ENCODE results near the gene NKX2-3.

The NKX2-3 gene

GRCh38 chr10:99534939-99535763 lies 2.4 kb downstream of the NKX2-3 start:
- peak overlapping the region; percentile 70 for H3K4me3 ChIP-seq (ENCODE audit: low read depth, low read length)
- H3K36me3 ChIP-seq (ENCODE audit: control insufficient read depth in 1 of 2, insufficient read depth in 2 of 2, low read length in 2 of 2) = no peaks in the 10 kb centered on the region
- peaks cover 35 to 50% of the 10 kb centered on the region in 2 experiments for H3K4me1 ChIP-seq (ENCODE audit: control insufficient read depth in 1 of 2, insufficient read depth in 2 of 2, low read length in 2 of 2)
- no peak overlapping the region for H4K12ac ChIP-seq (ENCODE audit: low read depth, low read length)
- peak; percentile 46 to 66 for DNase-seq
- no CpG with 5 or more reads among the region's 100 CpGs for WGBS (ENCODE audit: extremely low coverage, insufficient coverage, insufficient read length)
- H3K18ac ChIP-seq (ENCODE audit: low read length) = peak overlapping the region; percentile 63
- peaks cover 6% of the 10 kb centered on the region for H3K79me2 ChIP-seq (ENCODE audit: control insufficient read depth, insufficient read depth, low read length, poor library complexity)
- H4K8ac ChIP-seq (ENCODE audit: low read depth, low read length) = peak overlapping the region; percentile 31
- no peak overlapping the region for H3K14ac ChIP-seq (ENCODE audit: low read length)
- no peak overlapping the region for H2AFZ ChIP-seq (ENCODE audit: insufficient read depth, low read length, poor library complexity)
- H2BK120ac ChIP-seq (ENCODE audit: insufficient read depth, low read length, poor library complexity) = no peak overlapping the region
- H3K23ac ChIP-seq (ENCODE audit: low read length) = no peak overlapping the region
- H2BK5ac ChIP-seq (ENCODE audit: low read depth, low read length, poor library complexity) = peak overlapping the region; percentile 13
- H3K79me1 ChIP-seq (ENCODE audit: low read length) = peaks cover 34% of the 10 kb centered on the region
- H3K9me3 ChIP-seq (ENCODE audit: insufficient read depth, low read depth, low read length) = peaks cover 14% of the 10 kb centered on the region
- H2AK5ac ChIP-seq (ENCODE audit: low read length) = no peak overlapping the region
- peak overlapping the region; percentile 18 for H3K9ac ChIP-seq (ENCODE audit: low read length)
- H3K27ac ChIP-seq (ENCODE audit: low read depth, low read length) = no peak overlapping the region
- peak overlapping the region; percentile 26 for H4K91ac ChIP-seq (ENCODE audit: low read depth, low read length)
- H3K27me3 ChIP-seq (ENCODE audit: insufficient read depth, low read length) = peaks cover 70% of the 10 kb centered on the region
- H3K4ac ChIP-seq (ENCODE audit: low read depth, low read length) = no peak overlapping the region
- peak overlapping the region; percentile 74 for H3K4me2 ChIP-seq (ENCODE audit: low read length)
- H2BK12ac ChIP-seq (ENCODE audit: low read length) = peak overlapping the region; percentile 27

GRCh38 chr10:99535764-99536337 lies 3.1 kb downstream of the NKX2-3 start:
- Histone ChIP-seq H3K79me1 (ENCODE audit: low read length) (peaks cover 27% of the 10 kb centered on the region), H2AK5ac (ENCODE audit: low read length) (no peak overlapping the region), H3K4me1 (ENCODE audit: control insufficient read depth in 1 of 2, insufficient read depth in 2 of 2, low read length in 2 of 2) (peaks cover 31 to 45% of the 10 kb centered on the region in 2 experiments), H3K79me2 (ENCODE audit: control insufficient read depth, insufficient read depth, low read length, poor library complexity) (peaks cover 3% of the 10 kb centered on the region), H3K9ac (ENCODE audit: low read length) (no peak overlapping the region), H3K9me3 (ENCODE audit: insufficient read depth, low read depth, low read length) (peaks cover 14% of the 10 kb centered on the region), H3K18ac (ENCODE audit: low read length) (peak overlapping the region; percentile 55), H3K27ac (ENCODE audit: low read depth, low read length) (no peak overlapping the region), H3K36me3 (ENCODE audit: control insufficient read depth in 1 of 2, insufficient read depth in 2 of 2, low read length in 2 of 2) (no peaks in the 10 kb centered on the region), H2AFZ (ENCODE audit: insufficient read depth, low read length, poor library complexity) (peak overlapping the region; percentile 35), H3K4me2 (ENCODE audit: low read length) (peak overlapping the region; percentile 74), H4K12ac (ENCODE audit: low read depth, low read length) (no peak overlapping the region), H4K91ac (ENCODE audit: low read depth, low read length) (no peak overlapping the region), H2BK12ac (ENCODE audit: low read length) (peak overlapping the region; percentile 25), H3K4me3 (ENCODE audit: low read depth, low read length) (peak overlapping the region; percentile 59), H4K8ac (ENCODE audit: low read depth, low read length) (peak overlapping the region; percentile 31), H2BK5ac (ENCODE audit: low read depth, low read length, poor library complexity) (peak overlapping the region; percentile 13), H3K27me3 (ENCODE audit: insufficient read depth, low read length) (peaks cover 76% of the 10 kb centered on the region), H2BK120ac (ENCODE audit: insufficient read depth, low read length, poor library complexity) (peak overlapping the region; percentile 56), H3K14ac (ENCODE audit: low read length) (peak overlapping the region; percentile 27), H3K23ac (ENCODE audit: low read length) (no peak overlapping the region), H3K4ac (ENCODE audit: low read depth, low read length) (no peak overlapping the region)
- no peak for DNase-seq
- no CpG with 5 or more reads among the region's 42 CpGs for WGBS (ENCODE audit: extremely low coverage, insufficient coverage, insufficient read length)

- Histone ChIP-seq H3K36me3 (ENCODE audit: control insufficient read depth in 1 of 2, insufficient read depth in 2 of 2, low read length in 2 of 2) (no peaks in the 10 kb centered on the region), H3K79me2 (ENCODE audit: control insufficient read depth, insufficient read depth, low read length, poor library complexity) (no peaks in the 10 kb centered on the region), H4K12ac (ENCODE audit: low read depth, low read length) (no peak overlapping the region), H3K23ac (ENCODE audit: low read length) (no peak overlapping the region), H3K27me3 (ENCODE audit: insufficient read depth, low read length) (peaks cover 82% of the 10 kb centered on the region), H2AK5ac (ENCODE audit: low read length) (no peak overlapping the region), H2AFZ (ENCODE audit: insufficient read depth, low read length, poor library complexity) (peak overlapping the region; percentile 46), H3K14ac (ENCODE audit: low read length) (peak overlapping the region; percentile 25), H4K8ac (ENCODE audit: low read depth, low read length) (peak overlapping the region; percentile 8), H3K4me3 (ENCODE audit: low read depth, low read length) (peak overlapping the region; percentile 59), H2BK5ac (ENCODE audit: low read depth, low read length, poor library complexity) (no peak overlapping the region), H3K4ac (ENCODE audit: low read depth, low read length) (no peak overlapping the region), H3K4me2 (ENCODE audit: low read length) (peak overlapping the region; percentile 74), H3K9me3 (ENCODE audit: insufficient read depth, low read depth, low read length) (peaks cover 14% of the 10 kb centered on the region), H3K18ac (ENCODE audit: low read length) (peak overlapping the region; percentile 51), H2BK12ac (ENCODE audit: low read length) (peak overlapping the region; percentile 39), H3K9ac (ENCODE audit: low read length) (no peak overlapping the region), H3K27ac (ENCODE audit: low read depth, low read length) (no peak overlapping the region), H4K91ac (ENCODE audit: low read depth, low read length) (peak overlapping the region; percentile 28), H2BK120ac (ENCODE audit: insufficient read depth, low read length, poor library complexity) (peak overlapping the region; percentile 54), H3K4me1 (ENCODE audit: control insufficient read depth in 1 of 2, insufficient read depth in 2 of 2, low read length in 2 of 2) (peaks cover 25 to 38% of the 10 kb centered on the region in 2 experiments), H3K79me1 (ENCODE audit: low read length) (peaks cover 21% of the 10 kb centered on the region)
- no CpG with 5 or more reads among the region's 40 CpGs for WGBS (ENCODE audit: extremely low coverage, insufficient coverage, insufficient read length)
- DNase-seq = no peak
Measured at GRCh38 chr10:99536338-99537085, 3.8 kb downstream of the NKX2-3 start.

Data from trophoblast cell (in vitro differentiated cells and primary cell).